ENCODE data around the gene ICAM5.
A peak's percentile ranks its signal among the peaks of the same experiment; 100 is the strongest.
"Not testable (repeated sequence)": the region's sequence is repeated elsewhere in the genome, so short reads cannot be mapped to it uniquely, and the experiment has no call there.

Gene ICAM5

DNA sequence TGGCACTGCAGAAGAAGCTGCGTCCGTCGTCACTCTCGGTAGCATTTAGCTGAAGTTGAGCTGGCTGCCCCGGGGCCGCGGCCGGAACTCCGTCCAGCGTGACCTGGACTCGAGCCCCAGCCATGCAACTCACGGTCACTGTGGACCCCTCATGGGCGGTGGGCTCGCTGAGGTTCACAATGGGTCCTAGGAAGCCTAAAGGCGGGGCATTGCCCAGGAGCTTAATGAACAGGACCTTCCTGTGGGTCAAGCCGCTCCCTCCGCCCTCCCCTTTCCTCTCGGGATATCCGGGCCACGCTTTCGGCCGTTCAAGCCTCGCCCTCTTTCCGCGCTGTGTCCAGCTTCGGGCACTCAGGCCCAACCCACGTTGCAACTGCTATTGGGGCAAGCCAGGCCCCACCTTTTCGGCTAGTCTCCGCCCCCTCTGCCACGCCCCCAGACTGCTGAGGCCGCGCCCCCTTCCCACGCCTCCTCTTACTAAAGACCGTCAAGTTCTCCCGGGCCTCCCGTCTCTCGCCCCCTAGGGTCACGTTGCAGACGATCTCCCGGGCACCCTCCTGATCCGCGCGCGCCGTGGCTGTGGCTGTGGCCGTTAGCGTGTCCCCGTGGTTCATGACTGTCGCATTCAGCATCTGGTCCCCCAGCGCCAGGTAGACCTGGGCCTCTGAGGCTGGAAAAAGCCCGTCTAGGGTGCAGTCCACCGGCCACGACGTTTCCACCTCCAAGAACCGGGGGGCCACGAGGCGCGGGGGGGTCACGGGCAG lies 45.0 kb downstream of the ICAM5 start:
- TF ChIP-seq CTCF (IDR thresholded peaks at IDR 0.05; ENCODE audit: borderline replicate concordance, insufficient read depth, low read depth, low read length) = no peak
- no peak overlapping the region for H3K4me3 ChIP-seq (ENCODE audit: low read depth, low read length)

DNA sequence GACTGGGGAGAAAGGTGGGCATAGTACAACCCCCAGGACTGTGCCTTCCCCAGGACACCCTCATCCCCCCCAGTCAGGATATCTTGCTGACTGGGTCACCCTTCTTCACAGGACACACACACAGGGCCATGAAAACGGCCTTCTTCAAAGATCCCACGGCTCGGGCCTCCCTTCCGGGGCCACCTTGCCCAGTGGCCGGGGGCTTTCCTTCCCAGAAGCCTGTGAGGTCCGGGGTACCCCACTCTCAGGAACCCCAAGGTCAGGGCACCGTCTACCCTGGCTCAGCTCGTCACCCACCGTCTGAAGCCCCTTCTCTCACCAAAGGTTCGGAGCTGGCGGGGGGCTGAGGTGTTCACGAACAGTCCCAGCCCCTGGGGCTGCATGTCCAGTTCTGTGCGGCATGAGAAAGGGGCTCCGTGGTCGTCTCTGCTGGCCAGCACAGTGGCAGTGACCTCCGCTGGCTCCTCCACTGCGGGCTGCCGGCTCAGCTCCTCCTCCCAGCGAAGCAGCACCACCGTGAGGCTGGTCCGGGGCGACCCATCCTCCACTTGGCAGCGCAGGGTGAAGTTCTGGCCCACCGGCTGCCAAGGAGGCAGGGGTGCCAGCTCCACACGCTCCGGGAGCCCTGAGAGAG lies 45.7 kb downstream of the ICAM5 start:
- TF ChIP-seq CTCF (IDR thresholded peaks at IDR 0.05; ENCODE audit: borderline replicate concordance, insufficient read depth, low read depth, low read length) = no peak
- H3K4me3 ChIP-seq (ENCODE audit: low read depth, low read length) = no peak overlapping the region

DNA sequence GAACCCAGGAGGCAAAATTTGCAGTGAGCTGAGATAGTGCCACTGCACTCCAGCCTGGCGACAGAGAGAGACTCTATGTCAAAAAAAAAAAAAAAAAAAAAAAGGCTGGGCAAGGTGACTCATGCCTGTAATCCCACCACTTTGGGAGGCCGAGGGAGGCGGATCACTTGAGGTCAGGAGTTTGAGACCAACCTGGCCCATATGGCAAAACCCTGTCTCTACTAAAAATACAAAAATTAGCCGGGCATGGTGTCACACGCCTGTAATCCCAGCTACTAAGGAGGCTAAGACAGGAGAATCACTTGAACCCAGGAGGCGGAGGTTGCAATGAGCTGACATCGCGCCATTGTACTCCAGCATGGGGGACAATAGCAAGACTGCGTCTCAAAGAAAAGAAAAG lies 47.0 kb downstream of the ICAM5 start:
- H3K4me3 ChIP-seq (ENCODE audit: low read depth, low read length) = not testable (repeated sequence)

- peak overlapping the region; percentile 55 for H3K4me3 ChIP-seq (ENCODE audit: low read depth, low read length)
- no peak for TF ChIP-seq CTCF (IDR thresholded peaks at IDR 0.05; ENCODE audit: borderline replicate concordance, insufficient read depth, low read depth, low read length)
Measured at GRCh38 chr19:10338940-10339339, 49.2 kb downstream of the ICAM5 start.

DNA sequence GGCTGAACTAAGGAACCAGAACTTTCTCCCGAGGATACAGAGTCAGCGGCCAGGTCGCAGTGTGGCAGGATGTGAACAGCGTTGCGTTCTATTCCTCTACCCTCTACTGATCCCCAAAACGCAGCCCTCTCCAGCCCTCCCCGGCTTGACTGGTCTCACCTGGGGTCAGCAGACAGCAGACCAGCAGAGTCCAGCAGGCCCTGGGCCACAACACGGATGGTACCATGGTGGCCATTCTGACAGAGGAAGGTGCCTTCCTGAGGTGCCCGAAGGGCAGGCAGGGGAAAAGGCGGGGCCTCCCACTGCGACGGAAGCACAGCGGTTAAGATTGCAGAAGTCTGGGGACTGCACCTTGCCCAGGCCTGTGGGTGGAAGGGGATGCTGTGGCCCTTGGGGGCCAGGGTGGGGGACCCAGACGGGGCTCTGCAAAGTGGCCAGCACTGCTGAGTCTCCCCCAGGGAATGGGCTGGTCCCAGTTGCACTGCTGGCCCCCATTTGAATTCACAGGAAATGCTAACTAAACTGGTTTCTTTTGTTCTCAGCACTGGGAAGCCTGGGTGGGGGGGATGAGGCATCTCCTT lies 49.7 kb downstream of the ICAM5 start, which contains the start of gene ICAM3:
ICAM3 (minus strand) TSS at position 245 of the 581 bp plus-strand sequence; CDS start at position 235, 10 bp downstream.
- H3K4me3 ChIP-seq (ENCODE audit: low read depth, low read length) = peak within 1 kb of the TSS; percentile 55
- TF ChIP-seq CTCF (IDR thresholded peaks at IDR 0.05; ENCODE audit: borderline replicate concordance, insufficient read depth, low read depth, low read length) = no peak

- H3K4me3 ChIP-seq (ENCODE audit: low read depth, low read length) = peak overlapping the region; percentile 55
- no peak for TF ChIP-seq CTCF (IDR thresholded peaks at IDR 0.05; ENCODE audit: borderline replicate concordance, insufficient read depth, low read depth, low read length)
Measured at GRCh38 chr19:10339977-10340376, 50.2 kb downstream of the ICAM5 start.

DNA sequence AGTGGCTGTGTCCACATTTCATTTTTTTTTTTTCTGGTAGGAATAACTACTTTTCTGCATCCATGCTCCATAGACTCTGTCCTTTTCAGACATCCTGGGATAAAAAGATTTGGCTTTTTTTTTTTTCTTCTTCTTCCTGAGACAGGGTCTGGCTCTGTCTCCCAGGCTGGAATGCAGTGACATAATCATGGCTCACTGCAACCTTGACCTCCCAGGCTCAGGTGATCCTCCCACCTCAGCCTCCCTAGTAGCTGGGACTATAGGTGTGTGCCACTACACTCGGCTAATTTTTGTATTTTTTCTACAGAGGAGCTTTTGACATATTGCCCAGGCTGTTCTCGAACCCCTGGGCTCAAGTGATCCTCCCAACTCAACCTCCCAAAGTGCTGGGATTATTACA lies 53.7 kb downstream of the ICAM5 start:
- TF ChIP-seq CTCF (IDR thresholded peaks at IDR 0.05; ENCODE audit: borderline replicate concordance, insufficient read depth, low read depth, low read length) = no peak
- H3K4me3 ChIP-seq (ENCODE audit: low read depth, low read length) = no peak overlapping the region

Data from GM12875 (cell line).